ENCODE measurements around the gene OPN3. TPM values are rescaled to one million over a fixed set of nuclear protein-coding genes. Genes with fewer than 3 reads are reported as not detected.

Gene OPN3
- total RNA-seq, 1 donor from 2014 or later, result 23.3 TPM

DNA sequence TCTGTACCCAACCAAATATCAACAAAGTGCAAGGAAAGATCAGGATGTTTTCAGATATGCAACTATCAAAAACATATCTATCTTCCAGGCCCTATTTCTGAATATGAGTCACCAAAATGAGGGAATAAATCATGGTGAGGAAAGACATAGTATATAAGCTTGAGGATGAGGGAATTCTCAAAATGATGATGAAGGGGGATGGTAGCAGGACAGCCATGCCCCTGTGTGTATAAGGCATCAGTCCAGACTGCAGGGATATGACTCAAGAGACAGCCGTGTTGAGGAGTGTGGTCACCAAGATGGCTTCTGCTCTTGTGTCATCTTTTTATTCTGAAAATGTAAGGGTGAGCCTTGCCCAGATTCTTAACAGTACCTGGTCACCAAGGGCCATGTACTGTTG, 7.5 kb upstream of the OPN3 start:
- DNase-seq (ENCODE audit: extremely low read depth, low read depth, low spot score), result no peak

GRCh38 chr1:241646201-241646600, 6.0 kb upstream of the OPN3 start:
- DNase-seq (ENCODE audit: extremely low read depth, low read depth, low spot score), result no peak

DNA sequence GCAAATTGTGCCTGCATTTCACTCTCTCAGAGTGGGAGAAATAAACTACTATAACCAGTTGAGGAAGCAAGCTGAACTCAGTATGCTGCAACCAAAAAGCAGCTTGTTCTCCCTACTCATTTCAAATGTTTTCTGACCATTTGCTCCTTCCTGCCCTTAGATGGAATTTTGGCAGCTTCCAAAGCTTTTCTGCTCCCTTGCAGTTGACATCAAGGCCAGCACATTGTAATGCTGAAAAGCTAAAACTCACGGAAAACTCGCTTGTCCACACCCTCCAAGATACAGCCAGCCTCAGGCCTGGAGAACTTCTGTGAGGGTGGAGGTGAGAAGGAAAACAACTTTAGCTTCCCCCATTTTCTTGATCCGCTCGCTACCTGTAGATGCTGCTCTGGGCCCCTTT, 5.0 kb upstream of the OPN3 start:
- no peak for DNase-seq (ENCODE audit: extremely low read depth, low read depth, low spot score)

GRCh38 chr1:241644259-241644658, 4.1 kb upstream of the OPN3 start:
- no peak for DNase-seq (ENCODE audit: extremely low read depth, low read depth, low spot score)

- no peak for DNase-seq (ENCODE audit: extremely low read depth, low read depth, low spot score)
Observed at GRCh38 chr1:241642593-241642944, 2.4 kb upstream of the OPN3 start.

DNA sequence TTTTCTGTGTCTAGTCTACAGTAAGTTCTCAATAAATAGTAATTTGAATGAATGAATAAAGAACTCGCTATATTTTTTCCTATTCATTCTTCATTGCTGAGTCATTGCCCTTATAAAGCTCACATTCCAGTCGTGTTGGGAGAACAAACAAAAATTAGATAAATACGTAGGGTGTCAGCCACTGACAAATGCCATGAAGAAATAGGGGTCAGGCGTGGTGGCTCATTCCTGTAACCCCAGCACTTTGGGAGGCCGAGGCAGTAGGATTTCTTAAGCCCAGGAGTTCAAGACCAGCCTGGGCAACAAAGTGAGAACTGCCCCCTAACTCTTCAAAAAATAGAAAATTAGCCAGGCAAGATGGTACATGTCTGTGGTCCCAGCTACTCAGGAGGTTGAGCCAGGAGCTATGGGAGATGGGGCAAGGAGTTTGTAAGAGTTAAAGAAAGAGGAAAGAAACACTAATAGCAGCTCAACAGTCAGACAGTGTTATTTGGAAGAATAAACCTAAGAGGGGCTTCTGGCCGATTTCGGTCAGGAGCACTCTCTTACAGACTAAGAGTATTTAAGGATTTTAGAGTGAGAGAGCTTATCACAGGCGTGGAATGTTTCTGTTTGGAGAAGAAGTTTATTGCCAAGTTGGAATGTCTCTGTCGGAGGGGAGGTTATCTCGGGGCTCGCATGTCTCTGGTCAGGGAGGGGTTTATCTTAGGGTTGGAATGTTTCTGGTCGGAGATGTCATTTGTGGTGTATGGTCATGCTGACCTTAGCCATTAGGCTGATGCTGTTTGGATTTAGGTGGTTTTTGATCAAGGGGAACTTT, 1.8 kb upstream of the OPN3 start:
- DNase-seq (ENCODE audit: extremely low read depth, low read depth, low spot score), result no peak

DNA sequence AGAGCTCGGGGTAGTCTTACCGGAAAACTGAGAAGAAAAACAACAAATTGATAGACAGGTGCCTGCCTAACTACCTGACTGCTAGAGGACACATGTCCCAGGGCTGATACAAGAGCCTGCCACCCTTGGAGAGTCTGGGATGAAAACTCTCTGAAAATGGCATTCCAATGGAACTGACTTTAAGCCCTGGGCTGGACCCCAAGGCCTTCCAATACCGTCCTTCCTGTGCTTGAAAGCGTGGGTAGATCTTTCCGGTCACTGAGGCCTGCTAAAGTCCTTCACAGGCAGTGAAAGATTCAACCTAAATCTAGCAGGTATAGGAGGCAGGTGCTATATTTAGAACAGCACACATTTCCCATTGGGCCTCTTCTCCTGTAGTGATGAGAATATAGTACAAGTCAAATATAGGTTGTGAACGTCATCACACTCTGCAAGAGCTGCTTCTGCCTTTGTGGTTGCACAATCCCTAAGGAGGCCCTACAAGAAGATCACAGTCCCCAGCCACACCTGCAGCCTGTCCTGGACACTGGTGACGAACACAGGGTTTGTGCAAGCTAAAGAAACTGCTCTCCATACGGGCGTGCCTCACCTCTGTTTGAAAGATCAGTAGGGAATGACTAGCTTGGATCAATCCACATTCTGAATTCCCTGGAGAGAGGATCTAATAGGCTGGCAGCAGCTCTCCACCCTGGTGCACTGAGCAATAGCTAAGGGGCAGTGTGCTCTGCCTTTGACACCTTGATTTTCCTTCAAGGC, 876 bp upstream of the OPN3 start:
- no peak for DNase-seq (ENCODE audit: extremely low read depth, low read depth, low spot score)

GRCh38 chr1:241639623-241640148, 483 bp downstream of the OPN3 start:
- DNase-seq (ENCODE audit: extremely low read depth, low read depth, low spot score), result no peak

GRCh38 chr1:241638909-241639622, 1.1 kb downstream of the OPN3 start:
- DNase-seq (ENCODE audit: extremely low read depth, low read depth, low spot score), result no peak

- DNase-seq (ENCODE audit: extremely low read depth, low read depth, low spot score), result no peak
Observed at GRCh38 chr1:241638099-241638682, 2.0 kb downstream of the OPN3 start.

GRCh38 chr1:241637604-241638003, 2.6 kb downstream of the OPN3 start:
- DNase-seq (ENCODE audit: extremely low read depth, low read depth, low spot score), result no peak

GRCh38 chr1:241637046-241637590, 3.1 kb downstream of the OPN3 start:
- DNase-seq (ENCODE audit: extremely low read depth, low read depth, low spot score), result no peak

- DNase-seq (ENCODE audit: extremely low read depth, low read depth, low spot score), result no peak
Observed at GRCh38 chr1:241636291-241636690, 3.9 kb downstream of the OPN3 start.

GRCh38 chr1:241635556-241636152, 4.5 kb downstream of the OPN3 start:
- DNase-seq (ENCODE audit: extremely low read depth, low read depth, low spot score), result no peak

- no peak for DNase-seq (ENCODE audit: extremely low read depth, low read depth, low spot score)
Observed at GRCh38 chr1:241632987-241633386, 7.2 kb downstream of the OPN3 start.

GRCh38 chr1:241631674-241632073, 8.5 kb downstream of the OPN3 start:
- no peak for DNase-seq (ENCODE audit: extremely low read depth, low read depth, low spot score)

GRCh38 chr1:241630899-241631298, 9.3 kb downstream of the OPN3 start:
- no peak for DNase-seq (ENCODE audit: extremely low read depth, low read depth, low spot score)

- no peak for DNase-seq (ENCODE audit: extremely low read depth, low read depth, low spot score)
Observed at GRCh38 chr1:241630476-241630875, 9.7 kb downstream of the OPN3 start.

DNA sequence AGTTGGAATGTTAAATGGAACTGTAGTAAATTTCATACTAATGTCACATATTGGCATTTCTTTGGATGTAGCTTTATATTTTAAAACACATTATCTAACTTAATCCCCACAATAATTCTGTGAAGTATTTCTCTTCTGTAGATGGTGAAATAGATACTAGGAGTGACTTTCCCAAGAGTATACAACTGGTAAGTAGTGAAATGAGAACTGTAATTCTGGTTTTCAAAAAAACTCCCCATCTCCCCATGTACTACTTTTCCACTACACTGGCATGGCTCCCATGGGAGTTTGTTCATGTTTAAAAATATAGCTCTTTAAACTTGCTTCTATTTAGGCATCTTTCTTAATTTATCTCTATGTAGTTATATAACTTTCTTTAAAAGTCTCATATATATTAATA, 10.2 kb downstream of the OPN3 start:
- DNase-seq (ENCODE audit: extremely low read depth, low read depth, low spot score), result no peak

Data from glomerular endothelial cell (primary cell).